HG03060 (cell line): ENCODE results near the gene MAPRE3.

Source experiments
- ATAC-seq: cut with Tn5 transposase; IDR thresholded peaks from one replicate; pipeline ENCODE4 v1.9.1; 2021; ENCODE audit warnings: low read depth, moderate number of reproducible peaks; ENCODE audit not compliant: unreplicated experiment

Gene MAPRE3

DNA sequence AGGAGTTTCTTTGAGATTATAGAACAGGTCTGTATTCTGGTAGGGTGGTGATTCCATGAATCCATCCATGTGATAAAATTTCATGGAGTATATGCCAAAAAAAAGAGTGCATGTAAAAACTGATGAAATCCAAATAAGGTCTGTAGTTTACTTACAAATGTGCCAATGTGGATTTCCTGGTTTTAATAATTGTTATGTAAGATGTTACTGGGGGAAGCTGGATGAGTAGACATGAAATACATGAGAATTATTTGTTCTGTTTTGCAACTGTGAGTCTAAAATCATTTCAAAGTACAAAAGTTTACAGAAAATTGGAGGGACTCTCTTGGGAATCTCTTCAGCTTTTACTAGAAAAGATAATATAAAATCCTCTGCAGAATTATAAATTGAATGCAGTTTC lies 38.6 kb downstream of the MAPRE3 start:
- ATAC-seq = no peak

DNA sequence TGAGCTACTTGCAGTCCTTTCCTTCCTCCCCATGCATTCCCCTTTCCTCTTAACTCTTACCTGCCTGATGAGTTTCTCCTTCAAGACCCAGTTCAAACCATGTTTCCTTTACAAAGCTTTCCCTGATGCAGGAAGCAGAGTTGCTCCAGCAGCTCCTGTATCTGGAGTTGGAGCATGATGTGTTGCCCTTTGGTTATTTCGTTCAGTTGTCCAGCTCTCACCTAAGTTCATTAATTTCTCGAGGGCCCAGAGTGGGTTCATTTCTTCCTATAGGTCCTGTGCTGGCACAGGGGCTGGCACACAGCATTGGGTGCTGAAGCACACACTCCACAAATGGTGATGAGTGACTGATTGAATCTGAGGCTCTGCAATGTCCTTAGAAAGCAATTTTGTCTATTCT lies 39.3 kb downstream of the MAPRE3 start:
- ATAC-seq = no peak

DNA sequence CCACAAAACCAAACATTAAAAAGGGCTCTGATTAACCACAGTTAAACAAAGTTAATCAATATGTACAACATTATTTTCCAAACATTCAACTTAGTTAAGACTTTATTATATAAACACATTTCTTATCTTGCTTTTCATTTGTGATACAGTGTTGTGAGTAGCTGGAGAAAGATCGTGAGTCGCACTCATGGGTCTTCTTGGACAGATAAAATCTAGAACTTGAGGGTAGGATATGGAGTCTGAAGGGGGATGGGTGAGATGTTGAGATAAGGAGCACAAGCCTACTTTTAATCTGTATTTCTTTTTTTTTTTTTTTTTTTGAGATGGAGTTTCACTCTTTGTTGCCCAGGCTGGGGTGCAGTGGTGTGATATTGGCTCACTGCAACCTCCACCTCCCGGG lies 39.7 kb downstream of the MAPRE3 start:
- no peak for ATAC-seq

DNA sequence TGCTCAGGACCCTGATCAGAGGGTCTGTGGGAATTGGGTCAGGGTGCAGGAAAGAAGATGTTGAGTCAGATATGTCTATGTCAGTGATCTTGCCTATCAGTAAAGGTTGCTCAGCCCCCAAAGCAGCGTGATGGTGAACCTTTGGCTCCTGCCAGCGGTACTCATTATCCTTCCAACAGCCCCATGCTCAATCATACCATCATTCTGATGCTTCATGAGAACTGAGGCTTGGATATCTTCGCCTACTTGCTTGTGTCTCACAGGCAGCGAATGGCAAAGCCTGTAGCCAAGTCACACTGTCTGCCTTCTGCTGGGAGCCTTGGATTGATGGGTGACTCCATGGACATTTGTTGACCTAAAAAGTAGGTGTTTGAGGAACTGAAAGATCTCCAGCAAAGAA lies 43.3 kb downstream of the MAPRE3 start:
- no peak for ATAC-seq

DNA sequence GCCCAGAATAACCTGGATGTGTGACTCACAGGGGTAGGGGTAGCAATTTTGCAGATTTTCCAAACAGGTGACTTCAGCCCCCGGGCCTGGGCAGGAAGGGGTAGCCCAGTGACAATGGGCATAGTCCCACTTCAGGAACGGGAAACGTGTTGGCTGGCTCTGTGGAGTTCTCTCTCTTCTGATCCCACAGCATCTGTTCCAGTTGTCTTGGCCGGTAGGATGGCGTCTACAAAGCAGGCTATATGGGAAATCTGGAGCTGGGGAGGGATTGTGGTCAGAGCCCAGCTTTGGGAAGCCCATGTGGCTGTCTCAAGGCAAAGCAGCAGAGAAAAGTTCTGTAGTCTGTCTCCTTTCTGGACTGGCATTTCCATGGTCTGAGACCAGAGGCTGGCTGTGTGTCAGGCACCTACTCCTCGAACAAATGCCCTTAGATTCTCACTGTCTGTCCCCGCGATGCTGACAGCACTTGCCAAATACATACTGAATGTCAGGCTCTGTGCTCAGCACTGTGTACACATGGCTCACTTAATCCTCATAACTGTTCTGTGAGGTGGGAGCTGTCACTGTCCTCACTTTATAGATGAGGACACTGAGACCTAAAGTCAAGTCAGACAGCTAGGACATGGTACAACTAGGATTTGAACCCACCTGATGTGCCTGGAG lies 44.5 kb downstream of the MAPRE3 start:
- ATAC-seq = no peak

DNA sequence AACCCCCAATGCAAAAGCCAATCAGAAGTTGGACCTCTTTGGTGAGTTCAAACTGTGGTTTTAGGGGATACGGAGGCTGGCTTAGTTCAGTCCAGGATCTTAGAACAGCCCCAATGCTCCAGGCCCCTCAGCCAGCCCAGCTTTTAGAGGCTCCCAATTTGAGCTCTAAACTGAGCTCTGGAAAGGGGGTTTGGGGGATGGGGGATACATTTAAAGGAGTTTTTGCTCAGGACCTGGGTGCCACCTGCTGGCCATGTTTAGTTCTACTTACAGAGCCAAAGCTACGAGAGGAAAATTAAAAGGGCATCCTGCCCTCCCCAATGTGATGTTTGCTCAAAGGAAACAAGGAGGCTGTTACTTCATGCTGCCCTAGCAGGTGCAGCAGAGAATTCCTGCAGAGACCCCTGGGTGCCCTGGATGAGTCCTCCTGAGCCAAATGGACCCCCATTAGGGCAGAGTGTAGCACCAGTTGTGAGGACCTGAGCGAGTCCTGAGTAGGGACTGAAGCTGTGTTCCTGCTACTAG lies 46.4 kb downstream of the MAPRE3 start:
- ATAC-seq = no peak

DNA sequence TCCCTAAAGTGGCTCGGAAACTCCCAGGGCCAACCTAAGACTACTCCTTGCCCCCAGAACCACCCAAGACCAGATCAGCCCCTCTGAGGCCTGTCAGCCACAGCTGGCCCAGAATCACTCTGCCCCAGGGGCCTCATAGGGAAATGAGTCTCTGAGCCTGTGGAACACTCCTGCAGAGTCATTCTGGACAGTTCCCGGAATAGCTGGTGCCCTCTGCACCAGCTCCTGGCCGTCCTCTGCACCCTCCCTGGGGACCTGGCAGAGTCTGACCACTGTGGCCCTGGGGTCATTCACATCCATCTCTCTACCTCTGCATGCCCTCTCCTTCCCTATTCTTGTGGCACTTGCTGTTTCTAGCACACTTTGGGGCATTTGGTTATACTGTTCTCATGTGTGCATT lies 47.7 kb downstream of the MAPRE3 start:
- no peak for ATAC-seq

DNA sequence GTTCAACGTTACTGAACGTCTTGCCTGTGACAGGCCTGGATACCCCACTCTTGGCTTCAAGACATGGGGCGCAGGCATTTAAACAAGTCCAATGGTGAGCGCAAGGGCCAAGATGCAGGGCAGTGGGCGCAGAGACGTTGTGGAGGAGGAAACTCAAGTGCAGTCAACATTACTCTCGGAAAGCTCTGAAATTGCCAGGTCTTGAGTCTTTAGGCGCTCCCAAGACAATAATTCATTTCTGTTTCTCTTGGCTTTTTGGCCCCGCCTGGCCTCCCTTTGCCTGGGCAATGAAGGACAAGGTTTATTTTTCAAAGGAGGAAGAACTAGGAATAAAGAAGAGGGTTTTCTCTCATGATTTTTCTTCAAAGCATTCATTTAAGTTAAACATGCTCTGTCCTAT lies 49.0 kb downstream of the MAPRE3 start:
- no peak for ATAC-seq

DNA sequence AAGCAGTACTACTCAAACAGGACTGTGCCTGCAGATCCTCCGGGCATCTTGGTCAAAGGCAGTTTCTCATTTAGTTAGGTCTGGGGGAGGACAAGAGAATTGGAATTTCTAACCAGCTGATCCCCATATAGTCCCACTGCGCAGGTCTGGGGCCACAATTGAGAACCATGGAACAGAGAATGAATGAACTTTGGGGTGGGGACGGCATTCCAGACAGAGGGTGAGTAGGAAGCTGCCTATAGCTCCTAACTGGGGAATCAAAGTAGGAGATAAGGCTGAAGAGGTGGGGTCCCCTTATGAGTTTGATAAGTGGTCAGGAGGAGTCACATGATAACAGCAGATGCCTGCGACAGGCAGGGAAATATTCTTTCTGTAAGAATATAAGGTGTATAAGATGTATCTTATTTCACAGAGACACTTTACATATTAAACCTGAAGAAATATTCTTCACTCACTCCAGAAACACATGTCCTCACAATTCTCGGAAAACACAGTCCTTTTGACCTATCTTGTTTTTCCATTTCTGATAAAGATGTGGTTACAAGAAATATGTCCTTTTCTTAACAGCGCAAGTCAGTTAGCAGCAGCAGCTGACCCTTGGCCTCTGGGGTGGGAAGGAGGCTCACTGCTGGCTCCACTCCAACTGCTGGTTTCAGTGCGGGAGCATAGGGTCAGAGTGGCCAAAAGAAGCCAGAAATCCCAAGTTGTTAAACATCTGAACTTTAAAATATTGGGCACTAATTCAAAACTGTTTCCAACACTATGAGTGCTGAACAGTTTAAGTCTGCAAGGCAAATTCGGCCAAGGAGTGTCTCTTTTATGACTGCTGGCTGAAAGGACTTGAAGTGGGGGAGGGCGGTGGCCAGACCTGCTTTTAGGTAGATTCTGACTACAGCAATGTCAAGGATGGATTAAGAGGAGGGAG lies 49.8 kb downstream of the MAPRE3 start:
- ATAC-seq = no peak

DNA sequence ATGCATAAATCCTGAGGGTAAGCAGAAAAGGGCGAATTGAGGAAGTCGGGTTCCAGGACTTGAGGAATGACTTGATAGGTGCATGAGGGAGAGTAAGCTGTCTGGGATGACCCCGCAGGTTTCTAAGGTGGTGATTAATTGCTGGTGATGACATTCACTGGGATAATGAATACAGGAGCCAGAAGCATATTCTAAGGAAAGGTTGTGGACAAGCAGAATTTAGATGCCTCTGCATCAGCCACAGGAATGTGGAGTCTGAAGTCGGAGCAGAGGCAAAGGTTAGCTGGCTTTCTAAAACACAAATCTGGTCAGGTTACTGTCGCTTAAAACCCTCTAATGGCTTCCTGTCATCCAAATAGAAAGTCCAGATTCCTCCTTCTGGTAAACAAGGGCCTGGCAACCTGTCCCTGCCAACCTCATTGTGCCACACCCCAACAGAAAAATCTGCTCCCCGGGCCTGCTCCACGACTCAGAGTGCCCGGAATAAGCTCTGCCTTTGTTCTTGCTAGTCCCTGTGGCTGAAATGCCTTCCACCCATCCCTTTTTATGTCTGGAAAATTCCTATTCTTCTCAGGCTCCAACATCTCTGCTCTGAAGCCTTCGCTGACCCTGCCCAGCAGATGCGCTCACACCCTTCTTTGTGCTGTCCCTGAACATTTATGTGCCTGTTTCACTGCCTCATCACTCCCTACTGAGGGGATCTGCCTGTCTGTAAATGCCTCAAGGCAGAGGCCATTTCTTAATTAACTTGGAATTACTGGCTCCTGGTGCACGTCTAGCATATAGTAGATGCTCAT lies 51.0 kb downstream of the MAPRE3 start:
- no peak for ATAC-seq

DNA sequence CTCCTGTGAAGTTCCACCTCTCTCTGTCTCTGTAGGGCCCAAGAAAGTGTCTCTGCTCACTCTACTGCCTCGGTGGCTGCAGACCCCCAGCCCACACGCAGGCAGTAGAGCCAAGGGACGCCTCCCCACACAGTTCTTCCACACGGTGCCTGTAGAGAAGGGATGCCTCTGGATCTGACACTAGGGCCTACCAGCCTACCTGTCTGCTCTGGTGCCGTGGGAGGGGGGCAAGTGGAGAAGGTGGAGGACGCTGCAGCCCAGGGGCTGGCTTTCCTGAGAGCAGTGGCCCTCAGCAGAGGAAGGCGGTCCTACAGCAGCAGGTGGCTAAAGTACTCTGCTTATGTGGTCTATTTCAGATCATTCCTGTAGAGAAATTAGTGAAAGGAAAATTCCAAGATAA lies 53.3 kb downstream of the MAPRE3 start:
- ATAC-seq = no peak

DNA sequence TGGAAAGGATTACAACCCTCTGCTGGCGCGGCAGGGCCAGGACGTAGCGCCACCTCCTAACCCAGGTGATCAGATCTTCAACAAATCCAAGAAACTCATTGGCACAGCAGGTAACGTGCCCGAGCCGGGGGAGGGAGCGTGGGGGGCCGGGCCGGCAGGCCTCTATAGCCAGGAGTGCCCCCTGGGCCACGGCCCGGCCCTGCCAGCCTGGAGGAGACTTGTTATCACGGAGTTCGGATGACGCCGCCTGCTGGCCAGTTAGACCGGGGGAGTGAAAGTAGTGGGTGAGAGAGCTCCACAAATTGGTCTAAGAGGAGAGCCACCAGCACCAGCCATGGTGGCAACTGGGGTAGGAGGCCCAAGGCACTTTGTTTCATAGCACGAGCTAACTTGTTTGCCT lies 53.8 kb downstream of the MAPRE3 start:
- no peak for ATAC-seq

DNA sequence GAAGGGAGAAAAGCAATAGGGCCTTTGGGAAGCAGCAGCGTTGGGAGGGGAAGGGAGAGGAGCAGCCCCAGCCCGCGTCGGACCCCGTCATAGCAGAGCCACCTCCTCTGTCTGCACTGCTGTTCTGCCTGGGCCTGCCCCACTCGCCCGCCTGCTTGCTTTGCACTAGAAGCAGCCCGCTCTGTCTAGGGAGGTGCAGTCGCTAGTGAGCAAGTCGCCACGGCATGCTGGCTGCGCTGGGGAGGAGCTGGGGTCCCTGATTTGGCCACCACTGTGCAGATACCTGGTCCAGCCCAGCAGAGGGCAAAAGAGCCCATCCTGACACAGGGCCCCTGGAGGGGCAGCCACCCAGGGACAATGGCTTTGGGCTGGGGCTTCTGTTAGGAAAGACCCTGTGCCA lies 54.4 kb downstream of the MAPRE3 start:
- no peak for ATAC-seq

DNA sequence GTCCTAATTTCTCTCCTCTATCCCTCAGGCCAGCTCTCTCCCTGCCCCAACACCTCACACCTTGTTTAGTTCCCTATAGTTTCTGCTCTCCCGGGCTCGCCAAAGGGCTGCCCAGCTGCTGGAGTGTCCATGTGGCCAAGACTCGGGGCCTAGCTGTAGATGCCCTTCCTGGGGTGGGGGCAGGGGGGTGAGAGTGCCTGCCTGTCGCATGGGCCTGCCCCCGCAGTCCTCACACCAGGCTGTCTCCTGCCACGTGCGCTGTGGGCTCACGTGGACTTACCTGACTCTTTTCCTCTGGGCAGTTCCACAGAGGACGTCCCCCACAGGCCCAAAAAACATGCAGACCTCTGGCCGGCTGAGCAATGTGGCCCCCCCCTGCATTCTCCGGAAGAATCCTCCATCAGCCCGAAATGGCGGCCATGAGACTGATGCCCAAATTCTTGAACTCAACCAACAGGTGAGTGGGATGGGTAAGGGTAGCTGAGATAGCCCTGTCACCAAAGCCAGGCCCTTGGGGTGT lies 54.9 kb downstream of the MAPRE3 start:
- ATAC-seq = no peak

DNA sequence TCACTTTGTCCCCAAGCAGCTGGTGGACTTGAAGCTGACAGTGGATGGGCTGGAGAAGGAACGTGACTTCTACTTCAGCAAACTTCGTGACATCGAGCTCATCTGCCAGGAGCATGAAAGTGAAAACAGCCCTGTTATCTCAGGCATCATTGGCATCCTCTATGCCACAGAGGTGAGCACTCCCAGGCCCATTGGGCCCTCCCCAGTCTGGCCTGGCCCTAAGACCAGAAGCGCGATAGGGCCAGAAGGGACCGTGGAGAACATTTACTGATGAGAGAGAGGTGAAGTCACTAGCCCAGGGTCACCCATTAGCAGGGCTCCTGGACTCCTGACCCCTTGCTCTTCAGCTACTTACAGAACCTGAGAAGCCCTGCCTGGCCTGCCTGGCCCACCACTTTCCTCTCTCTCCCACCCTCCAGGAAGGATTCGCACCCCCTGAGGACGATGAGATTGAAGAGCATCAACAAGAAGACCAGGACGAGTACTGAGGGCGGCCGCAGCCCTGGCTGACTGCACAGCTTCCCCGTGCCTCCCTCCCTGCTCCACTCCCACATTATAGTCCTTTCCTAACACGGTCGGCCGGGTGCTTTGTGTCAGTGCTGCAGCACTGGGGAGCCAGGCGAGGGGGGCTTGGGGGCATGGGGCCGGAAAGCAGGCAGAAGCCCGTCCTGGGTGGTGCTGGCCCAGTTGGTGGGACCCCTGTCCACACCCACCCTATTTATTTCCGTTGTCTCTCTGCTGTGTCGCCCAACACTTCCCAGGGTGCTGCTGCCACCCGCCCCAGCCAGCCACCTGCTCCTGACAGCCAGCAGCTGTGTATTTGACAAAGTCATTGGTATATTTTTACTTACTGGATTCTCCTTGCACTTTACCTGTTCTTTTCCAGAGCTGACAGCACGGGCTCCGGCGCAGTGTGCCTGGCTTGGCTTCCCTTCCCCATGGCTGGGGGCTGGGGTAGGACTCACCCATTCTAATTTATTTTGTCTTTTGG lies 55.7 kb downstream of the MAPRE3 start:
- no peak for ATAC-seq

DNA sequence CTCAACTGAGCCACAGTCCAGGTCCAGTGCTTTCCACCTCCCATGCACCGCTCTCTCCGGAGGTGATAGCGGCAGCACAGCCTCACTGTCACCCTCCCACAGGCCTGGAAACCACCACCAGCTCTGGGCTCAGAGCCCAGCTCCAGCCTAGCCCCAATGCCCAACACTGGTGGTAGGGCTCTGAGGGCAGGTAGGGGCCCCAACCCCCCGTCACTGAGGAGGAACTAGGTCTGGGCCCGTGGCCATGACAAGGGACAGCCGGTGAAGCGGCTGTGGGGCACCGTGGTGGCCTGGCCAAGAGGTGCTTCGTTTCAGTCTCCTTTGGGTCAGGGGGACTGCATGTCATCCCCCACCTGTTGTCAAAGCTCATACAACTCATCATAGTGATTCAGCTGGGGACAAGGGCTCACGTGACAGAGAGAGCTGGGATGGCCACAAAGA lies 56.8 kb downstream of the MAPRE3 start:
- ATAC-seq = no peak

DNA sequence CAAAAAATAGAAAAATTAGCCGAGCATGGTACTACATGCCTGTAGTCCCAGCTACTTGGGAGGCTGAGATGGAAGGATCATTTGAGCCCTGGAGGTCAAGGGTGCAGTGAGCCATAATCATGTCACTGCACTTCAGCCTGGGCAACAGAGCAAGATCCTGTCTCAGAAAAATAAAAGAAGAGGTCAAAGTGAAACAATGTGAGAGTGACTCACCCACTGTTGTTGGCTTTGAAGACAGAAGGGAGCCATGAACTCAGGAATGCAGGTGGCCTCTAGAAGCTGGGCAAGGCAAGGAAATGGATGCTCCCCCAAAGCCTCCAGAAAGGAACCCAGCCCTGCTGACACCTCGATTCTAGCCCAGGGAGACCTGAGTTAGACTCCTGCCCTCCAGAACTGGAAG lies 58.6 kb downstream of the MAPRE3 start:
- ATAC-seq = no peak

DNA sequence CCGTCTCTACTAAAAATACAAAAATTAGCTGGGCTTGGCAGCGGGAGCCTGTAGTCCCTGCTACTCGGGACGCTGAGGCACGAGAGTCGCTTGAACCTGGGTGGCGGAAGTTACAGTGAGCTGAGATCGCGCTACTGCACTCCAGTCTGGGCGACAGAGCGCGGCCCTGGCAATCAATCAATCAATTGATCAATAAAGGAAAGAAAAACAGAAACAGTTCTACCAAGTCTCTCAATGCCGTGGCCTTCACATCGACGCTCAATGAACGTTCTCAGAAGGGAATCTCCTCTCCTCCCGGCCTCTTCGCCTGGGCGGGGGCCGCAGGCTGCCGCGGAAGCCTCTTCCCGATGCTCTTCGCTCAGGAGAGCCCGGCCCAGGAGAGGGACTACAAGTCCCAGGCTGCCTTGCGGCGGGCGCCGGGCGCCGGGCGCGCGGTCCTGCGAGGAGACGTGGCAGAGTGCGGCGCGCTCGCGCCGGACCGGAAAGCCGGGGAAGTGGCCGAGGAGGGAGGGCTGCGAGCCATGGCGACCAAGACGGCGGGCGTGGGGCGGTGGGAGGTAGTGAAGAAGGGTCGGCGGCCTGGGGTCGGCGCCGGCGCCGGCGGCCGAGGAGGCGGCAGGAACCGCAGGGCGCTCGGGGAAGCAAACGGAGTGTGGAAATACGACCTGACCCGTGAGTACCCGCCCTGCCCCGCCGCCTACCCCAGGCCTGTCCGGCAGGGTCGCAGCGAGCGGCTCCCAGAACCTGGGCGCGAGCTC lies 62.2 kb downstream of the MAPRE3 start, which contains the start of gene TMEM214:
Gene TMEM214, plus strand, starts transcription at position 471 of the 758 bp plus-strand sequence. Its CDS starts 51 bp downstream, at position 522.
- peak; percentile 64 for ATAC-seq
